Endothelial cell of umbilical vein (primary cell): ENCODE results near the gene TMEM184B. TPM values are rescaled to one million over a fixed set of nuclear protein-coding genes. Genes with fewer than 3 reads are reported as not detected.

Source experiments
- BruUV-seq: library from RNA; stranded (reverse); fragments of 400-500 nt; replicated peaks from 2 replicates; lab custom pipeline; 2021; lab: Mats Ljungman, UMichigan
- CTCF ChIA-PET: fragments of 300-600, 350-600 bp; sonication (Branson Sonifier 250); formaldehyde crosslinking; loops from one replicate; lab custom pipeline; 2021; ENCODE audit warnings: antibody characterized with exemption, inconsistent platforms; lab: Charles Lee
- POLR2A ChIA-PET: fragments of 300-600, 350-600 bp; sonication (Branson Sonifier 250); formaldehyde crosslinking; loops from one replicate; lab custom pipeline; 2021; ENCODE audit warnings: antibody characterized with exemption, inconsistent platforms; lab: Charles Lee
- DNase-seq: peaks from one replicate; pipeline ENCODE4 v3.0.0-alpha.2; 2011; ENCODE audit warnings: low read depth, low spot score
- FAIRE-seq: peaks from 2 replicates; lab custom pipeline; 2011; peaks lifted over from hg19 to GRCh38; lab: Jason Lieb, UNC
- H2AFZ ChIP-seq: 2 replicates; pipeline ENCODE4 v1.6.0; 2012; ENCODE audit warnings: low read depth, low read length, control low read depth, inconsistent platforms
- H3K27ac ChIP-seq: 2 replicates; pipeline ENCODE4 v1.5.1; 2011; ENCODE audit warnings: low read depth, mild to moderate bottlenecking, control low read depth, low read length, moderate library complexity; ENCODE audit not compliant: insufficient read depth
- H3K27me3 ChIP-seq, 2 experiments: 2 replicates each; pipeline versions ENCODE4 v1.6.0 to v1.6.1; 2011; ENCODE audit warnings: low read length in 2 of 2, mixed read lengths in 1 of 2; ENCODE audit not compliant: control insufficient read depth in 2 of 2, insufficient read depth in 2 of 2
- H3K36me3 ChIP-seq, 2 experiments: 2 replicates in 1 of 2; 3 replicates in 1 of 2; pipeline ENCODE4 v1.5.1; 2011; ENCODE audit warnings: low read length in 2 of 2, mild to moderate bottlenecking in 1 of 2, moderate library complexity in 1 of 2; ENCODE audit not compliant: control insufficient read depth in 2 of 2, insufficient read depth in 2 of 2; ENCODE audit errors: extremely low read depth in 1 of 2
- H3K4me1 ChIP-seq: 3 replicates; pipeline ENCODE4 v1.5.1; 2011; ENCODE audit warnings: mild to moderate bottlenecking, low read length; ENCODE audit not compliant: control insufficient read depth, insufficient read depth; ENCODE audit errors: extremely low read depth
- H3K4me2 ChIP-seq: 2 replicates; pipeline ENCODE4 v1.6.1; 2011; ENCODE audit warnings: low read length, control low read depth, mixed read lengths; ENCODE audit not compliant: insufficient read depth
- H3K4me3 ChIP-seq, 3 experiments: fragments of 200-600 bp in 1 of 3; sonication (generic), shearing (Covaris generic) in 1 of 3; replicated peaks in 1 of 3; 2 replicates each; pipeline ENCODE4 v1.5.1; 2011 to 2016; ENCODE audit warnings: control low read depth in 3 of 3, low read length in 3 of 3, mild to moderate bottlenecking in 2 of 3, inconsistent platforms in 1 of 3, low read depth in 1 of 3, moderate library complexity in 1 of 3; ENCODE audit not compliant: insufficient read depth in 1 of 3
- H3K79me2 ChIP-seq: 2 replicates; pipeline ENCODE4 v1.6.0; 2012; ENCODE audit warnings: low read length, inconsistent platforms; ENCODE audit not compliant: control insufficient read depth, insufficient read depth
- H3K9ac ChIP-seq: replicated peaks from 2 replicates; pipeline ENCODE3; 2011; ENCODE audit warnings: low read length, control low read depth; ENCODE audit not compliant: insufficient read depth; ENCODE audit errors: extremely low read depth
- H3K9me1 ChIP-seq: replicated peaks from 3 replicates; pipeline ENCODE4 v1.6.0; 2011; ENCODE audit warnings: mild to moderate bottlenecking, low read length; ENCODE audit not compliant: control insufficient read depth, insufficient read depth; ENCODE audit errors: extremely low read depth
- H3K9me3 ChIP-seq: replicated peaks from 2 replicates; pipeline ENCODE4 v1.5.1; 2012; ENCODE audit warnings: low read length, inconsistent platforms; ENCODE audit not compliant: control insufficient read depth, insufficient read depth
- H4K20me1 ChIP-seq: replicated peaks from 2 replicates; pipeline ENCODE3; 2011; ENCODE audit warnings: mild to moderate bottlenecking, low read length; ENCODE audit not compliant: control insufficient read depth, insufficient read depth; ENCODE audit errors: extremely low read depth
- EZH2 ChIP-seq: IDR thresholded peaks from 2 replicates; pipeline ENCODE4 v1.6.1; 2012; ENCODE audit warnings: borderline replicate concordance, low read depth, mild to moderate bottlenecking, moderate library complexity, low read length, inconsistent platforms; ENCODE audit not compliant: severe bottlenecking
- FOS ChIP-seq: IDR thresholded peaks from 2 replicates; pipeline ENCODE4 v1.6.1; 2011; ENCODE audit warnings: mild to moderate bottlenecking, low read length, moderate library complexity, borderline replicate concordance; ENCODE audit not compliant: insufficient read depth
- GATA2 ChIP-seq: IDR thresholded peaks from 2 replicates; pipeline ENCODE4 v1.7.0; 2011; ENCODE audit warnings: low read depth, mild to moderate bottlenecking, moderate library complexity, mixed read lengths, low read length; ENCODE audit not compliant: insufficient read length, insufficient read depth
- JUN ChIP-seq: IDR thresholded peaks from 2 replicates; pipeline ENCODE4 v1.6.1; 2011; ENCODE audit warnings: borderline replicate concordance, low read depth; ENCODE audit not compliant: insufficient read length, insufficient read depth
- POLR2A ChIP-seq: IDR thresholded peaks from 2 replicates; pipeline ENCODE4 v1.6.1; 2012; ENCODE audit warnings: low read depth, mild to moderate bottlenecking, control low read depth, low read length
- POLR2AphosphoS5 ChIP-seq: IDR thresholded peaks from 2 replicates; pipeline ENCODE4 v1.6.1; 2012; ENCODE audit warnings: low read depth, mild to moderate bottlenecking, control low read depth, low read length, moderate library complexity; ENCODE audit not compliant: insufficient read depth
- dilution Hi-C: fragments of 300-500 bp; cut with MboI; formaldehyde crosslinking; loops from one replicate; pipeline ENCODE4 v1.15.0; 2019; ENCODE audit warnings: low sequenced_read_pairs; ENCODE audit not compliant: extremely low pct_ligation_motif_present
- intact Hi-C: fragments of 100-400 bp; cut with micrococcal nuclease; formaldehyde crosslinking; loops from one replicate; pipeline ENCODE4 v1.10.0; 2022
- polyA plus RNA-seq, 4 experiments: library from polyadenylated mRNA; depleted of rRNA in 3 of 4; stranded (reverse) in 3 of 4; unstranded in 1 of 4; fragments of >200 nt; gene quantifications; 2 replicates each; pipeline versions ENCODE4 v1.2.1 to v1.2.3, GENCODE V29; 2011 to 2012; ENCODE audit warnings: missing spikeins in 1 of 4
- total RNA-seq: library from RNA; stranded (reverse); gene quantifications from 2 replicates; pipeline ENCODE4 v1.2.3, GENCODE V29; 2021

Gene TMEM184B
- total and polyA plus RNA-seq, 2 donors (not counting 3 experiments of a cell fraction or from before 2014, with no cell fraction given), result 72.5 to 96.6 TPM

DNA sequence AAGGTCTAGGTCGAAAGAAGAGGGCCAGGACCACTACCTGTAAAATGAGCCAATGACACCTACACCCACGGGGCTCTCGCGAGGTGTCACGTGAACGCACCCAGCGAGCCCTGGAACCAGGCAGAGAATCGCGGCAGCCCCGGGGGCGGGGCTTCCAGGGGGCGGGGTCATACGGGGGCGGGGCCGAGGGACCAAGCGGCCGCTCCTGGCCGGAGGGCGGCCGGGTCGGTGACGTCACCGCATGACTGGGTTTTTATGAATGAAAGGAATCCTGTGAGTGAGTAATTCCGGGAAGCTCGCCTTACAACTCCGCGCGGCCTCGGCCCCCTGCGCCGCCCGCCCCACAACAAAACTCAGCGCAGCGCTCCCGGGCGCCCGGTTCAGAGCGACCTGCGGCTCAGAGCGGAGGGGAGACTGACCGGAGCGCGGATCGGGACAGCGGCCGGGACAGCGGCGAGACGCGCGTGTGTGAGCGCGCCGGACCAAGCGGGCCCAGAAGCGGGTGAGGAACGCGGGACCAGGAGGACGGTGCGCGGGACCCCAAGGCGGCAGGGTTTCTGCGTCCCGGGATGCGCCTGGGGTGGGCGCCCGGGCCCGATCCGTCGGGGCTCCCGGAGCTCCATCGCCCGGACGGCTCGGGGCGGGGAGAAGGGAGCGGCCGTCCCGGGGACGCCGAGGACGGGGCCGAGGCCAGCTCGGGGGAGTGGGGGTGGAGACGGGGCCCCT is 70.9 kb downstream of the TMEM184B start, which contains the start of gene MAFF:
Gene MAFF (plus strand): TSS at position 284 of the 726 bp plus-strand sequence. CDS start 11,860 bp downstream, outside the sequence.
- Histone ChIP-seq H4K20me1 (no peaks in the 10 kb centered on the region), H3K9me1 (no peaks in the 10 kb centered on the region), H3K4me2 (peak within 1 kb of the TSS; percentile 73), H2AFZ (peak within 1 kb of the TSS; percentile 61), H3K9me3 (no peaks in the 10 kb centered on the region), H3K9ac (peak within 1 kb of the TSS; percentile 98), H3K27me3 (no peaks in the 10 kb centered on the region), H3K27ac (peak within 1 kb of the TSS; percentile 92), H3K79me2 (peaks cover 45% of the 10 kb centered on the region), H3K4me3 (peak within 1 kb of the TSS; percentile 70 to 92 (median 87)), H3K4me1 (peaks cover 24% of the 10 kb centered on the region), H3K36me3 (peaks cover 0 to 4% of the 10 kb centered on the region in 2 experiments)
- POLR2A ChIA-PET, result interaction anchor here (0.8 to 2.0 kb wide), 8 partner anchors 9 to 88 kb away, joined by 3 to 8 read pairs (median 4); partner anchors contain the start of gene PLA2G6
- no TSS peak for BruUV-seq
- TF ChIP-seq JUN (peak; percentile 80), FOS (peak; percentile 54), EZH2 (no peak), GATA2 (no peak), POLR2AphosphoS5 (peak; percentile 94), POLR2A (peak; percentile 93)
- CTCF ChIA-PET, result interaction anchor here (0.8 to 3.6 kb wide), 12 partner anchors 9 to 104 kb away, joined by 3 to 24 read pairs (median 6); no protein-coding TSS in a partner anchor
- dilution Hi-C loops, result no loop called here
- DNase-seq (peak; percentile 97), FAIRE-seq (peak; percentile 96)
- intact Hi-C loops, result loop anchor here (1.0 kb wide), 4 partner anchors 21 to 88 kb away; partner anchors contain the start of gene PLA2G6
